Activated CD4-positive, alpha-beta T cell treated with anti-CD3 and anti-CD28 coated beads, Interleukin-2, Interleukin-6, amounts not matched to agents 100 ng/mL and 50 ng/mL, durations not matched to agents 16 hours and 8 hours (primary cell): ENCODE data around the gene MEGF9.

Source experiments
- DNase-seq: peaks from one replicate; pipeline ENCODE4 v3.0.0-alpha.2; 2020

MEGF9 gene

GRCh38 chr9:120730654-120731514 lies 16.6 kb upstream of the MEGF9 start:
- no peak for DNase-seq

- DNase-seq: no peak
Measured at GRCh38 chr9:120729791-120730241, 15.5 kb upstream of the MEGF9 start.

DNA sequence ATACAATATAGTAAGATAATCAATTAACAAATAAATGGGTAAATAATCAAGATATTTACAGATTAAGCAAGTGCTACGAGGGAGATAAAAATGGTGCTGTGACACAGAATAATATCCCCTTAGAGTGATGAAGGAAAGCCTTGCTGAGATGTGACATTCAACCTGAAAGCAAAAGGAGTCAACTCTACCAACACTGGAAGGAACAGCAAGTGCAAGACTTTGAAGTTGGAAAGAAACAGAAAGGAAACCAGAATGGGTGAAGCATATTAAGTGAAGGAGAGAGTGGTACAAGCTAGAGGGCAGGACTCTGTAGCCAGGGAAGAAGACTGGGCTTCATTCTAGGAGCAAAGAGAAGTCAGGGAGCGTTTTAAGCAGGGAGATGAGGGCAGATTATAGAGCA lies 12.2 kb upstream of the MEGF9 start:
- DNase-seq: peak; percentile 28

GRCh38 chr9:120725907-120726306 lies 11.6 kb upstream of the MEGF9 start:
- DNase-seq: no peak

DNA sequence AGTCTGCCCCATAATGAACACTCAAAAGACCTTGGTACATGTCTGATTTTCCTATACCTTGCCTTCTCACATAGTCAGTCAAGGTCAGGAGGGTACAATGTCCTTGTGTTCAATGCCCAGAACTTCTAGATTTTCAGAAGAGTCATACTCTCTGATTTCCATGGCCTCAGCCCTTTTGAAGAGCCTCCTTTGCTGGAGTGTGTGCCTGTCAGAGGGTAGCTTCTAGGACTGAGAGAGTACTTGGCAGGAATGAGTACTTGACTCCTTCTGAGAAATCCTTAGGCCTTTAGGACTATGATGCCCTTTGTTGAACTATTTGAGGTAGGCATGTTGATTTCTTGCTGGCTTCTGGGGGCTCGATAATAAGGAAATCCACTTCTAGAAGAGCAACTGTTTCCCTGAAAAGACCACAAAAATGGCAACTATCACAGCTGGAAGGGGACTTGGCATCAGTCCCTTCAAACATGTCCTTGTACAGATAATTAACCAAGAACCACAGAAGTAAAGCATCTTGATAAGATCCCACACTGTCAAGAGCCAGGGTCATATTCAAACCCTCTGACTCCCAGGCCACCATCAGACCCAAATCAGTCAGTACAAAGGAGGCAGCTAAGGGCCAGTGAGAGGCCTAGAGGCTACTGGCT lies 10.6 kb upstream of the MEGF9 start:
- DNase-seq: no peak

DNA sequence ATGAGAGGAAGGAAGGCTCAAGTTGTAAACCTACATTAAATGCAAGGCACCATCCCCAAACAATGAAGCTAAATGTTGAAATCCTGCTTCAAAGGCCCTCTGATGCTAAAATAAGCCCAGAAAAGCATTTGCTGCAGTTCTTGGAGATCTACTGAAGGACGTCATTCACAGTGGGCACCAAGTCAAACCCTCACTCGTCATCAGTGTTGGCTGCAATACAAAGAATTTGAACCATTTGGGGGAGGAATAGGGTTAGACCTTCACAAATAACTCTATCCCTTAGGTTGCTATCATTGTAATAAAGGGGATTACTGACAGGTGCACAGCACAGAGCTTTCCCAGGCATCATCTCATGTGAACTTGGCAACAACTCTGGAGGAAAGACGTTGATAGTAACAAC lies 9.3 kb upstream of the MEGF9 start:
- DNase-seq: no peak

GRCh38 chr9:120720404-120720803 lies 6.1 kb upstream of the MEGF9 start:
- no peak for DNase-seq

DNA sequence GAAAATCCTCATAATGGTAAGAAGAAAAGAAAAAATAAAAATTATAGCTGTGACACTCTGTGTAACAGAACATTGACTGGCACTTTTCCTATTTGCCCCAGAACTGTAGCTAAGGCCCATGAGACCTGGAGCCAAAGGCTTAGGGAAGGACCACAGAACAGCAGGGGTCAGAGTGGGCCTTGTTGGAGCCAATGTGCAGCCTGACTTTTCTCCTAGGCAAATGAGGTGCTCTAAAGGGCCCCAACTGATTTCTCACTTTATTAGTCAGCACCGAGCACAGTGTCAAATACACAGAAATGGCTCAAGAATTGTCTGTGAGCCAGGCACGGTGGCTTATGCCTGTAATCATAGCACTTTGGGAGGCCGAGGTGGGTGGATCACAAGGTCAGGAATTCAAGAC lies 4.0 kb upstream of the MEGF9 start:
- DNase-seq: peak; percentile 48

GRCh38 chr9:120717176-120717575 lies 2.9 kb upstream of the MEGF9 start:
- no peak for DNase-seq

GRCh38 chr9:120716483-120716882 lies 2.2 kb upstream of the MEGF9 start:
- no peak for DNase-seq

DNA sequence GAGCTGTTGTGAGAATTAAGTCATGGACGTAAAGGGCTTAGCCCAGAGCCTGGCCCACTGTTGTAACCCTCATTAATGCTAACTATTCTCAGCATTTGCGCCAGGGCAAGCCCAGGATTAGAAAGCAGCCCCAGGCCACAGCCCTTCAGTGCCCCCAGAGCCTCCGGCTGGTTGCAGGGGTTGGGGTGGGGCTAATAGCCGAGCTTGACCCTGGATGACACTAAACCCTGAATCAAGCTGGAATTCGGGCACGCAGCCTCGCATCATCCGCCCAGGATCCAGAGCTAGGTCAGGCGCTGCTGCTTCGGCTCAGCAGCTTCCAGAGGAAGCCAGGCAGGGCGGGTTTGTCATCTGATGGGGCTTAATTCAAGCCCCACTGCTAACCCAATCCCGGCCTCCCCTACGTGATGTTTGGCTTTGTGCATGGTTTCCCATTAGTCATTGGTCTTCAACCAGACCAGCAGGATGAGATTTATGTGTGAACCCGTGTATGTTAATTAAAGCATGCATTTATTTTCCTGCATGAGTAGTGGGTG lies 1.2 kb upstream of the MEGF9 start:
- no peak for DNase-seq

DNA sequence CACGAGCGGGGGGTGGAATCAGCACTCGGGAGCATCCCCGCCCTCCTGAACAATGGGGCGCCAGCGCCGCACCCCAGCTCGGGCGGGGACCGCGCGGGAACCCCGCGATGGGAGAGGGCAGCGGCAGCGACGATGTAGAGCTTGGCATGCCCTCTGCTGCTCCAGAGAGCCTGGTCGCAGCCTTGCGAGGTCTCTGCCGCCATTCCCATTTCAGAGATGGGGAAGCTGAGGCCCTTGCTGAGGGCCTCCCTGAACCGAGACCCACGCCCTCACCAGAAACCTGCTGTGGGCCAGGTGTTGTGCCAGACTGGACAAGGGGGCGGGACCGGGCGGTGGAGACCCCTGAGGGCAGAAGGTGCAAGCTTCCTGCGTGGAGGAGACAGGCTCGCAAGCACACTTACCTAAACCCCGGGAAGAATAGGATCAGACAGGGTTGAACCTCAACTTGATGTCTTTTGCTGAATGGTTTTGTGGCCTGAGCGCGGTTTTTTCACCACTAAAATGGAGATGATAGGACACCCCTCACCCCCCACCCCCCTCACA lies 647 bp upstream of the MEGF9 start:
- DNase-seq: no peak

DNA sequence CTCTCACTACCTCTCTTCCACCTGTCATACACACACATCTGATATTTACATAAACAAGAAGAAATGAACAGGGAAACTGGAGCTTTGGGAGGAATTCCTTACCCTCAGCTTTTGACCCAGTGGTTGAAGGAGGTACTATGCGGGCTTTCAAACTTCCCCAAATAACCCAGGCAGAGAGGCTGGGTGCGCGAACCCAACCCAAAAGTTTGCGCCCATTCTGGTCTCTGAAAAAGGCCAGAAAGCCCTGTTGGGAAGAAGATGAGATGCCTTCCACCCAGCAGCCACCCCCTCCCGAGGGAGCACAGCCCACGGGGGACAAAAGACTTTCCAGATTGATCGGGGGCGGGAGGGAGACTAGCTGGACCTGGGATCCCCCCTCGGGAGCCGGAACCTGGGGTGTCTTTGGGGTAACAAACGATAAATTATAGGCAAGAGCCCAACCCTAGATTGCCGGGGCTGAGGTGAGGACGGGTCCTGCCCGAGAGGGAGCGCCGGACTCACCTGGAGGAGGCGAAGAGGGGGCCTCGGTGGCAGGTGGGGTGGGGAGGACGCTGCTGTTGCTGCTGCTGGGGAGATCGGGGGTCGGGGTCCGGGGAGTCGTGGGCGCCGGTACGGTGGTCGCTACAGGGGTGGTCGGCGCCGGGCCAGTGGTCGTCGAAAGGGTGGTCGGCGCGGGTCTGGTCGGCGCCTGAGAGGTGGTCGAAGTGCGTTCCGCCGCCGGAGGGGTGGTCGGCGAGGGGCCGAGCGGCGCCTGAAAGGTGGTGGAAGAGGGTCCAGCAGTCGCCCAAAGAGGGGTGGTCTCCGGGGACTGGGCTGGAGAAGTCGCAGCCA lies 798 bp downstream of the MEGF9 start:
- DNase-seq: no peak

- DNase-seq: no peak
Measured at GRCh38 chr9:120712539-120713031, 1.7 kb downstream of the MEGF9 start.

GRCh38 chr9:120711841-120712538 lies 2.3 kb downstream of the MEGF9 start:
- DNase-seq: peak; percentile 20

- DNase-seq: no peak
Measured at GRCh38 chr9:120711354-120711753, 2.9 kb downstream of the MEGF9 start.

DNA sequence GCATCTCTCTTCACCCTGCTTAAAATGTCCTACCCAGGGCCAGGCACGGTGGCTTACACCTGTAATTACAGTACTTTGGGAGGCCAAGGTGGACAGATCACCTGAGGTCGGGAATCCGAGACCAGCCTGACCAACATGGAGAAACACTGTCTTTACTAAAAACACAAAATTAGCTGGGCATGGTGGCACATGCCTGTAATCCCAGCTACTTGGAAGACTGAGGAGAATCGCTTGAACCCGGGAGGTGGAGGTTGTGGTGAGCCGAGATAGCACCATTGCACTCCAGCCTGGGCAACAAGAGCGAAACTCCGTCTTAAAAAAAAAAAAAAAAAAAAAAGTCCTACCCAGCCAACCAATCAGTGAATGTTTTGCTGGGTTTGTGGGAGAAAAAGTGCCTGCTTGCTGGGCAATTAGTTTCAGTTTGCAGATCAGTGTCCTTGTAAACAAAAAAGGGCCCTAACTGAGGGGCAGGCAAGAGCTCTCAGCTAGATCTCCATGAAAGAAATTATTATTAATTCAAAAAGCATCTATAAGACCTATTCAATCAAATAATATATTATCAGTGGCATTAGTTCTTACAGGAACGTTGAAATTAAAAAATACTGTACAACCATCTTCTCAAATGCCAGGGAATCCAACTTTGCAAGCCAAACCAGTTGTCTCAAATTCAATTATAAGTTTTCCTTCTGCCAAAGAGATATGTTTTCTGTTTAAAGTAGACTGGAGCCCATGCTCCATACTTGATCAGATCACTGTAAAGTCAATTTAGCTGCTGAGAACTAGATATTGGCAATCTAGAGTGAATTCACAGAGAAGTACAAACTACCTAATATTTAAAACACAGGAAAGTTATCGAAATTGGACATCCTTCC lies 3.9 kb downstream of the MEGF9 start:
- DNase-seq: peak; percentile 61

GRCh38 chr9:120708526-120709224 lies 5.6 kb downstream of the MEGF9 start:
- DNase-seq: no peak

GRCh38 chr9:120707170-120707569 lies 7.1 kb downstream of the MEGF9 start:
- no peak for DNase-seq

GRCh38 chr9:120705174-120705573 lies 9.1 kb downstream of the MEGF9 start:
- no peak for DNase-seq
